Measurements from ENCODE around the gene PLCB4. TPM values are rescaled to one million over a fixed set of nuclear protein-coding genes. Genes with fewer than 3 reads are reported as not detected.

Gene PLCB4
- total RNA-seq, 1 donor from 2014 or later, result 19.9 TPM

DNA sequence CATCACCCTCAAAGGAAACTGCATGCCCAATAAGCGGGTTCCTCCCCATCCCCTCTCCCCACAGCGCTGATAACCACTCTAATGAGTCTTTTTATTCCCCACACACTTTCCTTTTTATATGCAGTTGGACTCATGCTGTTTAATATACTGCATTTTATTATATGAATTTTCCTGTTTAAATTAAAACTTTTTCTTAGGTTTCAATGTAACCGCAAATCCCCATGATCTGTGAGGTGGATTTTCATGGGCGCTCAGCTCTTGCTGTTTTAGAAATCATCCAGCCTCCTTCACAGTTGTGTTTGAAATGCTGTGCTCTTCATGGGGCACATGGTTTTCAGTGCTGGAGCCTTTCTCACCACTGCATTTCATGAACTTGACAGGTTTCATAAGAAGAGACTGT lies 280.4 kb downstream of the PLCB4 start:
- TF ChIP-seq, protein P1, sequence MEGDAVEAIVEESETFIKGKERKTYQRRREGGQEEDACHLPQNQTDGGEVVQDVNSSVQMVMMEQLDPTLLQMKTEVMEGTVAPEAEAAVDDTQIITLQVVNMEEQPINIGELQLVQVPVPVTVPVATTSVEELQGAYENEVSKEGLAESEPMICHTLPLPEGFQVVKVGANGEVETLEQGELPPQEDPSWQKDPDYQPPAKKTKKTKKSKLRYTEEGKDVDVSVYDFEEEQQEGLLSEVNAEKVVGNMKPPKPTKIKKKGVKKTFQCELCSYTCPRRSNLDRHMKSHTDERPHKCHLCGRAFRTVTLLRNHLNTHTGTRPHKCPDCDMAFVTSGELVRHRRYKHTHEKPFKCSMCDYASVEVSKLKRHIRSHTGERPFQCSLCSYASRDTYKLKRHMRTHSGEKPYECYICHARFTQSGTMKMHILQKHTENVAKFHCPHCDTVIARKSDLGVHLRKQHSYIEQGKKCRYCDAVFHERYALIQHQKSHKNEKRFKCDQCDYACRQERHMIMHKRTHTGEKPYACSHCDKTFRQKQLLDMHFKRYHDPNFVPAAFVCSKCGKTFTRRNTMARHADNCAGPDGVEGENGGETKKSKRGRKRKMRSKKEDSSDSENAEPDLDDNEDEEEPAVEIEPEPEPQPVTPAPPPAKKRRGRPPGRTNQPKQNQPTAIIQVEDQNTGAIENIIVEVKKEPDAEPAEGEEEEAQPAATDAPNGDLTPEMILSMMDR (IDR thresholded peaks at IDR 0.05; ENCODE audit: insufficient read depth, low read length, poor library complexity, severe bottlenecking), result no peak
- no peaks in the 10 kb centered on the region for H3K27me3 ChIP-seq (ENCODE audit: control insufficient read depth, insufficient read depth, low read length)
- DNase-seq (ENCODE audit: low read depth), result no peak
- H3K36me3 ChIP-seq (ENCODE audit: control insufficient read depth, insufficient read depth, low read length), result no peaks in the 10 kb centered on the region
- H3K4me3 ChIP-seq (ENCODE audit: low read depth, low read length), result no peak overlapping the region

DNA sequence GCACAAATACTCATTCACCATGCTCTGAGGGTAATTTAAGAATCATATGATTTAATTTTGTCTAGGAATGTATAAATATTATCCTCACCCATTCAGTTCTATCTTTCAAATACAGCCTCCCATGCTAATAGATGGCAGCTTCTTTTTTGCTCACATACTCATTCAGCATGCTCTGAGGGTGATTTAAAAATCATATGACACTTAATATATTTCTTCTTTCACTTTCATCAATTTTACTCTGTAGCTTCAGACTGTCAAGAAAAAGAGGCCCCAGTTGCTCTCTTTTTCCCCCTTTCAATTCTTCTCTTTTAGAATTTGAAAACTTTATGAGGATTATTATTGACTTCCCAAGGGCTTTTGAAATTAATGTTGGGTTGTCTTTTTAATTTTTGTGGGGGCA lies 283.9 kb downstream of the PLCB4 start:
- H3K36me3 ChIP-seq (ENCODE audit: control insufficient read depth, insufficient read depth, low read length), result no peaks in the 10 kb centered on the region
- TF ChIP-seq, protein P1 (IDR thresholded peaks at IDR 0.05; ENCODE audit: insufficient read depth, low read length, poor library complexity, severe bottlenecking), result no peak
- H3K27me3 ChIP-seq (ENCODE audit: control insufficient read depth, insufficient read depth, low read length), result no peaks in the 10 kb centered on the region
- DNase-seq (ENCODE audit: low read depth), result no peak
- H3K4me3 ChIP-seq (ENCODE audit: low read depth, low read length), result no peak overlapping the region

DNA sequence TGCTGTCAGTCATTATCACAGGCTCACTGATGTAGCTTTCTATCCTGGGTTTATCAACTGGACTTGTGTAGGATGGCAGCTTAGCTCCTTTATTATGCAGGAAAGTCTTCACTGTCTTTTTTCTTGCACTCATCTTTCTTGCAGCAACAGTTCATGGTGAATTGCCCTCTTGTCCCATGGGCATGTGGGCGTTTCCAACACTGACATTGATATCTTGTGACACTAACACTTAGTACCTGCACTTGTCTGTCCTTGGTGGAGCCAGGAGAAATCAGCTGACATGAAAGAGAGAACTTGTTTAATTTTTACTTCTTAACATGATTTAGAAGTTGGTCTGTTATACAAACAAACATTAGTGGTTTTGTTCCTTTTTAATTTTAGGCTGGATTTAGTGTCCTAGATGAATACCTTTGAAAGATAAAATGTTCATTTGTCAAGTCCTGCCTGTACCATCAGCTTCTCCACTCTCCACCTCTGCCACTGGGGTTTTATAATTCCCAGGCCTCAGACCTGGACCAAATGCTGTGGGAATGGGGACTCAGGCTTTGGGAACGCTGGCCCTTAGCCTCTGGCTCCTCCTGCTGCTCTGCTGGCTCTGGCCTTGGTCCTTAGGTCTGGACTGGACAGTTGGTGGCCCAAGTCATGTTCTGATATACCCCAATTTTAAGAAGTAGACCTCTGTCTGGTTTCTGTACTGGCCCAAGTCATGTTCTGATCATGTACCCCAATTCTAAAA lies 284.5 kb downstream of the PLCB4 start:
- Histone ChIP-seq H3K36me3 (ENCODE audit: control insufficient read depth, insufficient read depth, low read length) (peaks cover 1% of the 10 kb centered on the region), H3K27me3 (ENCODE audit: control insufficient read depth, insufficient read depth, low read length) (no peaks in the 10 kb centered on the region), H3K4me3 (ENCODE audit: low read depth, low read length) (no peak overlapping the region)
- TF ChIP-seq, protein P1 (IDR thresholded peaks at IDR 0.05; ENCODE audit: insufficient read depth, low read length, poor library complexity, severe bottlenecking), result no peak
- DNase-seq (ENCODE audit: low read depth), result no peak

DNA sequence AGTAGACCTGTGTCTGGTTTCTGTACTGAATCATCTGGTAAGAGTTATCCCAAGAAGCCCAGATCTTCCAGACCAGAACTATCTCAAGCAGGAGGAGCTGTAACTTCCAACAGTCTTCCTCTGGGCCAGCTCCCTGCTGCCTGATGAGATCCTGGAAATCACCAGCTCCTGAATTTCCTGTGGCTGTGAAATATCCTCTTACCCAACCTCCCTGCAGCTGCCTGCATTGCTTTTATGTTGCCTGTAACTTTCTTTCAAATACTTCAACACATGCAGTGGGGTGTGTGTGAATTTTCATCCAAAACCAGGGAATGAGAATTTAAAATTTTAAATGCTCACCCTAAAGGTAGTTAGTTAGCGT lies 285.0 kb downstream of the PLCB4 start:
- TF ChIP-seq, protein P1 (IDR thresholded peaks at IDR 0.05; ENCODE audit: insufficient read depth, low read length, poor library complexity, severe bottlenecking), result no peak
- H3K4me3 ChIP-seq (ENCODE audit: low read depth, low read length), result no peak overlapping the region
- DNase-seq (ENCODE audit: low read depth), result no peak
- peaks cover 1% of the 10 kb centered on the region for H3K36me3 ChIP-seq (ENCODE audit: control insufficient read depth, insufficient read depth, low read length)
- H3K27me3 ChIP-seq (ENCODE audit: control insufficient read depth, insufficient read depth, low read length), result no peaks in the 10 kb centered on the region

DNA sequence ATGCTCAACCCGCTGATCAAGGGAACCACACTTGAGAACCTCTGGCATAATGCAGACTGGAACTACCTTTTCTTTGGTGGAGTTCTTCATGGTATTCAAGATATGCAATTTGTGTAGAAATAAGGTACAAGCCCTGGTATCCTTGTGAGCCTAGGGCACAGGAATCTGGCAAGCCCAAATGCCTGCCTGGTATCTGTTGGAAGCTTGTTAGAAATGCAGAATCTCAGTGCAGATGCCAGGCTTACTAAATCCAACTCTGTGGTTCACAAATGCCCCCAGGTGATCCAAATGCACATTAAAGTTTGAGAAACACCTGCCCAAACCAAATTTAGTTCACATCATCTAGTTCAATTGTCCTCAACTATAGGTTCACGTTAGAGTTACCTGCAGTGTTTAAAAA lies 285.7 kb downstream of the PLCB4 start:
- no peaks in the 10 kb centered on the region for H3K27me3 ChIP-seq (ENCODE audit: control insufficient read depth, insufficient read depth, low read length)
- no peak overlapping the region for H3K4me3 ChIP-seq (ENCODE audit: low read depth, low read length)
- DNase-seq (ENCODE audit: low read depth), result no peak
- TF ChIP-seq, protein P1 (IDR thresholded peaks at IDR 0.05; ENCODE audit: insufficient read depth, low read length, poor library complexity, severe bottlenecking), result no peak
- H3K36me3 ChIP-seq (ENCODE audit: control insufficient read depth, insufficient read depth, low read length), result peaks cover 1% of the 10 kb centered on the region

DNA sequence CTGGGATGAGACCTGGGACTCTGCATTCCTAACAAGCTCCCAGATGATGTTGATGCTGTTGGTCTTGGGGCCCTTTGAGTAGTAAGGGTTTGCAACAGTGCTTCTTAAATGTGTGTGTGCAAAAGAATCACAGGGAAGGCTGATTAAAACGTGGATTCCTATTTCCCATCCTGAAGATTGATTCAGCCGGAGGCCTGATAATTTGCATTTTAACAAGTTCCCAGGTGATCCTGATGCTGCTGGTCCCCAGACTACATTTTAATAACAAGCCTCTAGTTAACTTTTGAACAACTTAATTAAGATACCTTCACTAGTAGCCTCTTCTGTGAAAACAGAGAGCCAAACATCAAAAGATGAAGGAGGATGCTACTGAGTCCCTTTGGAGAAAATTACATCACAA lies 289.1 kb downstream of the PLCB4 start:
- Histone ChIP-seq H3K27me3 (ENCODE audit: control insufficient read depth, insufficient read depth, low read length) (no peaks in the 10 kb centered on the region), H3K4me3 (ENCODE audit: low read depth, low read length) (no peak overlapping the region), H3K36me3 (ENCODE audit: control insufficient read depth, insufficient read depth, low read length) (peaks cover 3% of the 10 kb centered on the region)
- no peak for DNase-seq (ENCODE audit: low read depth)
- TF ChIP-seq, protein P1 (IDR thresholded peaks at IDR 0.05; ENCODE audit: insufficient read depth, low read length, poor library complexity, severe bottlenecking), result no peak

Measured in kidney epithelial cell (primary cell).